PC-3 (cell line): Measurements from ENCODE around the gene UGT2B15.

Experiments
- CTCF ChIP-seq: fragments of 300-600 bp; sonication (generic); conservative IDR thresholded peaks from 2 replicates; pipeline ENCODE4 v1.5.1; 2017; ENCODE audit warnings: antibody characterized with exemption, low read depth, mild to moderate bottlenecking, low read length
- EZH2 ChIP-seq: fragments of 300-600 bp; sonication (generic); IDR thresholded peaks from one replicate; pipeline ENCODE4 v1.6.1; 2017; ENCODE audit warnings: antibody characterized with exemption, mild to moderate bottlenecking, low read length; ENCODE audit not compliant: unreplicated experiment
- EZH2phosphoT487 ChIP-seq: fragments of 300-600 bp; sonication (generic); IDR thresholded peaks from 2 replicates; pipeline ENCODE4 v1.6.1; 2018; ENCODE audit warnings: mild to moderate bottlenecking, antibody characterized with exemption, low read length, borderline replicate concordance

DNA sequence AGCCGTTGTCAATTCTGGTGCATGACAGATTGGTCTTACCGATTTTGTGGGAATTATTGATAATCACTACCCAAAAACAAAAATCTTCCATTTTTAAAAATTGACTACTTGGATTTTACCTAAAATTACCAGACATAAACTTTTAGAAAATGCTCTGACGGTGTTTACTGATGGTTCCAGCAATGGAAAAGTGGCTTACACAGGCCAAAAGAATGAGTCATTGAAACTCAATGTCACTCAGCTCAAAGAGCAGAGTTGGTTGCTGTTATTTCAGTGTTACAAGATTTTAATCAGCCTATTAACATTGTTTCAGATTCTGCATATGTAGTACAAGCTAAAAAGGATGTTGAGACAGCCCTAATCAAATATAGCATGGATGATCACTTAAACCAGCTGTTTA is 71.3 kb downstream of the UGT2B15 start:
- TF ChIP-seq EZH2 (no peak), CTCF (no peak), EZH2phosphoT487 (no peak)
